Measurements from ENCODE around the gene PHACTR4. TPM values are rescaled to one million over a fixed set of nuclear protein-coding genes. Genes with fewer than 3 reads are reported as not detected.
"Not testable (repeated sequence)": the region's sequence is repeated elsewhere in the genome, so short reads cannot be mapped to it uniquely, and the experiment has no call there.

The PHACTR4 gene
- total RNA-seq, 1 donor from 2014 or later: 31.3 TPM

GRCh38 chr1:28537457-28538199, 168.1 kb downstream of the PHACTR4 start:
- Histone ChIP-seq H3K4me3 (ENCODE audit: low read depth, low read length) (no peak overlapping the region), H3K27me3 (ENCODE audit: control insufficient read depth, insufficient read depth, low read length) (no peaks in the 10 kb centered on the region), H3K36me3 (ENCODE audit: control insufficient read depth, insufficient read depth, low read length) (peaks cover 1% of the 10 kb centered on the region)
- no peak for TF ChIP-seq CTCF (IDR thresholded peaks at IDR 0.05; ENCODE audit: insufficient read depth, low read length, poor library complexity, severe bottlenecking)
- no peak for DNase-seq (ENCODE audit: low read depth)

- no peaks in the 10 kb centered on the region for H3K27me3 ChIP-seq (ENCODE audit: control insufficient read depth, insufficient read depth, low read length)
- no peak overlapping the region for H3K4me3 ChIP-seq (ENCODE audit: low read depth, low read length)
Measured at GRCh38 chr1:28538286-28538685, 168.7 kb downstream of the PHACTR4 start.

GRCh38 chr1:28540651-28541050, 171.1 kb downstream of the PHACTR4 start:
- Histone ChIP-seq H3K36me3 (ENCODE audit: control insufficient read depth, insufficient read depth, low read length) (peaks cover 1% of the 10 kb centered on the region), H3K4me3 (ENCODE audit: low read depth, low read length) (no peak overlapping the region), H3K27me3 (ENCODE audit: control insufficient read depth, insufficient read depth, low read length) (no peaks in the 10 kb centered on the region)
- peak; percentile 11 for TF ChIP-seq CTCF (IDR thresholded peaks at IDR 0.05; ENCODE audit: insufficient read depth, low read length, poor library complexity, severe bottlenecking)
- DNase-seq (ENCODE audit: low read depth): no peak

More at GRCh38 chr1:28538286-28538685, 168.7 kb downstream of the PHACTR4 start:
- peaks cover 1% of the 10 kb centered on the region for H3K36me3 ChIP-seq (ENCODE audit: control insufficient read depth, insufficient read depth, low read length)
- DNase-seq (ENCODE audit: low read depth): no peak
- TF ChIP-seq CTCF (IDR thresholded peaks at IDR 0.05; ENCODE audit: insufficient read depth, low read length, poor library complexity, severe bottlenecking): no peak

- not testable (repeated sequence) for H3K4me3 ChIP-seq (ENCODE audit: low read depth, low read length); H3K27me3 ChIP-seq (ENCODE audit: control insufficient read depth, insufficient read depth, low read length); H3K36me3 ChIP-seq (ENCODE audit: control insufficient read depth, insufficient read depth, low read length); DNase-seq (ENCODE audit: low read depth)
Measured at GRCh38 chr1:28541414-28542015, 172.0 kb downstream of the PHACTR4 start.

- H3K4me3 ChIP-seq (ENCODE audit: low read depth, low read length): no peak overlapping the region
- no peaks in the 10 kb centered on the region for H3K27me3 ChIP-seq (ENCODE audit: control insufficient read depth, insufficient read depth, low read length)
- H3K36me3 ChIP-seq (ENCODE audit: control insufficient read depth, insufficient read depth, low read length): no peaks in the 10 kb centered on the region
- TF ChIP-seq CTCF (IDR thresholded peaks at IDR 0.05; ENCODE audit: insufficient read depth, low read length, poor library complexity, severe bottlenecking): no peak
- no peak for DNase-seq (ENCODE audit: low read depth)
Measured at GRCh38 chr1:28545246-28545628, 175.7 kb downstream of the PHACTR4 start.

- Histone ChIP-seq H3K36me3 (ENCODE audit: control insufficient read depth, insufficient read depth, low read length) (no peaks in the 10 kb centered on the region), H3K4me3 (ENCODE audit: low read depth, low read length) (no peak overlapping the region), H3K27me3 (ENCODE audit: control insufficient read depth, insufficient read depth, low read length) (no peaks in the 10 kb centered on the region)
- DNase-seq (ENCODE audit: low read depth): no peak
- TF ChIP-seq CTCF (IDR thresholded peaks at IDR 0.05; ENCODE audit: insufficient read depth, low read length, poor library complexity, severe bottlenecking): no peak
Measured at GRCh38 chr1:28548318-28548717, 178.8 kb downstream of the PHACTR4 start.

Other genes with a start within 250 kb of the PHACTR4 start
- 1.8 and 2.3 TPM in 2 replicates for gene PTAFR, start 193.1 kb upstream of the PHACTR4 start, total RNA-seq
- 78.9 and 93.3 TPM in 2 replicates for gene DNAJC8, start 136.7 kb upstream of the PHACTR4 start, total RNA-seq
- gene ATP5IF1, start 133.6 kb upstream of the PHACTR4 start, total RNA-seq: 233 and 247 TPM in 2 replicates
- gene SESN2, start 110.2 kb upstream of the PHACTR4 start, total RNA-seq: 121 and 147 TPM in 2 replicates
- gene MED18, start 40.7 kb upstream of the PHACTR4 start, total RNA-seq: 19.4 and 27.1 TPM in 2 replicates
- gene RCC1, start 136.3 kb downstream of the PHACTR4 start, total RNA-seq: 37.6 and 45.2 TPM in 2 replicates
- gene TRNAU1AP, start 183.3 kb downstream of the PHACTR4 start, total RNA-seq: 11.9 and 20.1 TPM in 2 replicates
- 9.6 and 13.5 TPM in 2 replicates for gene RAB42, start 222.5 kb downstream of the PHACTR4 start, total RNA-seq